DND-41 (cell line): ENCODE results near the gene MYLK4.

Source experiments
- ATAC-seq: fragments of 200-7000 bp; cut with Tn5 transposase; 3 replicates; pipeline ENCODE4 v1.9.1; 2021; ENCODE audit warnings: low read depth; ENCODE audit not compliant: insufficient read depth
- DNase-seq: peaks from one replicate; pipeline ENCODE4 v3.0.0-alpha.2; 2020
- H2AFZ ChIP-seq: 2 replicates; pipeline ENCODE4 v1.6.0; 2012; ENCODE audit warnings: low read depth, low read length
- H3K27ac ChIP-seq: 2 replicates; pipeline ENCODE4 v1.5.1; 2012; ENCODE audit warnings: low read length, inconsistent platforms
- H3K27me3 ChIP-seq: fragments of 200-600 bp; sonication (generic); 2 replicates; pipeline ENCODE4 v1.6.0; 2012; ENCODE audit warnings: low read length, mild to moderate bottlenecking, inconsistent platforms; ENCODE audit not compliant: insufficient read depth, poor library complexity
- H3K36me3 ChIP-seq: 2 replicates; pipeline ENCODE4 v1.5.1; 2012; ENCODE audit warnings: low read length, inconsistent platforms; ENCODE audit not compliant: insufficient read depth
- H3K4me1 ChIP-seq: 2 replicates; pipeline ENCODE4 v1.5.1; 2012; ENCODE audit warnings: mild to moderate bottlenecking, low read length; ENCODE audit not compliant: insufficient read depth
- H3K4me2 ChIP-seq: 2 replicates; pipeline ENCODE4 v1.6.0; 2012; ENCODE audit warnings: mild to moderate bottlenecking, moderate library complexity, low read length, inconsistent platforms; ENCODE audit not compliant: insufficient read depth
- H3K4me3 ChIP-seq, 2 experiments: fragments of 200-600 bp in 1 of 2; shearing (Covaris generic) in 1 of 2; 2 replicates each; pipeline ENCODE4 v1.5.1; 2012 to 2016; ENCODE audit warnings: inconsistent platforms in 2 of 2, low read length in 2 of 2, mild to moderate bottlenecking in 2 of 2, low read depth in 1 of 2, moderate library complexity in 1 of 2
- H3K79me2 ChIP-seq: 2 replicates; pipeline ENCODE4 v1.6.0; 2012; ENCODE audit warnings: low read length, inconsistent platforms; ENCODE audit not compliant: insufficient read depth
- H3K9ac ChIP-seq: 2 replicates; pipeline ENCODE4 v1.6.0; 2012; ENCODE audit warnings: low read depth, mild to moderate bottlenecking, inconsistent platforms, low read length, moderate library complexity
- H3K9me3 ChIP-seq: 2 replicates; pipeline ENCODE4 v1.5.1; 2012; ENCODE audit warnings: low read length, moderate library complexity, mild to moderate bottlenecking, inconsistent platforms; ENCODE audit not compliant: insufficient read depth, severe bottlenecking
- H4K20me1 ChIP-seq: 2 replicates; pipeline ENCODE4 v1.6.0; 2012; ENCODE audit warnings: low read length; ENCODE audit not compliant: insufficient read depth
- EZH2 ChIP-seq: IDR thresholded peaks from 3 replicates; pipeline ENCODE4 v1.6.1; 2012; ENCODE audit warnings: borderline replicate concordance, low read depth, mild to moderate bottlenecking, moderate library complexity, low read length, inconsistent platforms; ENCODE audit not compliant: severe bottlenecking
- TF ChIP-seq, protein P1 (sequence below): IDR thresholded peaks from 2 replicates; pipeline ENCODE4 v1.5.1; 2012; ENCODE audit warnings: borderline replicate concordance, low read length, moderate library complexity, mild to moderate bottlenecking; ENCODE audit not compliant: poor library complexity, severe bottlenecking; ENCODE audit errors: extremely low read depth

The MYLK4 gene

DNA sequence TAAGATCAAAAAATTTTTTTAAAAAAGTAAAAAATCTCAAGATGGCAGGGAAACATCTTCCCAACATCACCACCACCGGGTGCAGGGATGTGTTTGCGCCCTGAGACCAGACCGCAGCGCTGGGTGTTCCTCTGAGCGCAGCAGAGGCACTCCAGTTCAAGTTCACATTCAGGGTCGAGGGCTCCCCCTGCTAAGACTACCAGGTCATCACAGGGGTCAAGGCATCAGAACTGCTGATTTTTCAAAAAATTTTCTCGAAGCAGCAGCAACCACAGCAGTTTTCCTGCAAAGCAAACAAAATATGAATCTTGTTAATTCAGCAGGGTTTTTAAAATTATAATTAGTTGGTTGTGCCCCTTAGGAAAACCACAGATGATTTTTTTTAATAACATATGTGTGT, 83.1 kb downstream of the MYLK4 start:
- no peaks in the 10 kb centered on the region for H3K36me3 ChIP-seq
- TF ChIP-seq, protein P1, sequence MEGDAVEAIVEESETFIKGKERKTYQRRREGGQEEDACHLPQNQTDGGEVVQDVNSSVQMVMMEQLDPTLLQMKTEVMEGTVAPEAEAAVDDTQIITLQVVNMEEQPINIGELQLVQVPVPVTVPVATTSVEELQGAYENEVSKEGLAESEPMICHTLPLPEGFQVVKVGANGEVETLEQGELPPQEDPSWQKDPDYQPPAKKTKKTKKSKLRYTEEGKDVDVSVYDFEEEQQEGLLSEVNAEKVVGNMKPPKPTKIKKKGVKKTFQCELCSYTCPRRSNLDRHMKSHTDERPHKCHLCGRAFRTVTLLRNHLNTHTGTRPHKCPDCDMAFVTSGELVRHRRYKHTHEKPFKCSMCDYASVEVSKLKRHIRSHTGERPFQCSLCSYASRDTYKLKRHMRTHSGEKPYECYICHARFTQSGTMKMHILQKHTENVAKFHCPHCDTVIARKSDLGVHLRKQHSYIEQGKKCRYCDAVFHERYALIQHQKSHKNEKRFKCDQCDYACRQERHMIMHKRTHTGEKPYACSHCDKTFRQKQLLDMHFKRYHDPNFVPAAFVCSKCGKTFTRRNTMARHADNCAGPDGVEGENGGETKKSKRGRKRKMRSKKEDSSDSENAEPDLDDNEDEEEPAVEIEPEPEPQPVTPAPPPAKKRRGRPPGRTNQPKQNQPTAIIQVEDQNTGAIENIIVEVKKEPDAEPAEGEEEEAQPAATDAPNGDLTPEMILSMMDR: no peak
- TF ChIP-seq EZH2: no peak
- ATAC-seq (no peak), DNase-seq (no peak)
- no peaks in the 10 kb centered on the region for H3K79me2 ChIP-seq
- no peaks in the 10 kb centered on the region for H3K4me1 ChIP-seq
- H2AFZ ChIP-seq: no peak overlapping the region
- no peaks in the 10 kb centered on the region for H3K27me3 ChIP-seq
- no peak overlapping the region for H3K4me2 ChIP-seq
- H3K9me3 ChIP-seq: no peaks in the 10 kb centered on the region
- H3K4me3 ChIP-seq: no peak overlapping the region
- H4K20me1 ChIP-seq: no peaks in the 10 kb centered on the region
- H3K27ac ChIP-seq: no peak overlapping the region
- H3K9ac ChIP-seq: no peak overlapping the region

DNA sequence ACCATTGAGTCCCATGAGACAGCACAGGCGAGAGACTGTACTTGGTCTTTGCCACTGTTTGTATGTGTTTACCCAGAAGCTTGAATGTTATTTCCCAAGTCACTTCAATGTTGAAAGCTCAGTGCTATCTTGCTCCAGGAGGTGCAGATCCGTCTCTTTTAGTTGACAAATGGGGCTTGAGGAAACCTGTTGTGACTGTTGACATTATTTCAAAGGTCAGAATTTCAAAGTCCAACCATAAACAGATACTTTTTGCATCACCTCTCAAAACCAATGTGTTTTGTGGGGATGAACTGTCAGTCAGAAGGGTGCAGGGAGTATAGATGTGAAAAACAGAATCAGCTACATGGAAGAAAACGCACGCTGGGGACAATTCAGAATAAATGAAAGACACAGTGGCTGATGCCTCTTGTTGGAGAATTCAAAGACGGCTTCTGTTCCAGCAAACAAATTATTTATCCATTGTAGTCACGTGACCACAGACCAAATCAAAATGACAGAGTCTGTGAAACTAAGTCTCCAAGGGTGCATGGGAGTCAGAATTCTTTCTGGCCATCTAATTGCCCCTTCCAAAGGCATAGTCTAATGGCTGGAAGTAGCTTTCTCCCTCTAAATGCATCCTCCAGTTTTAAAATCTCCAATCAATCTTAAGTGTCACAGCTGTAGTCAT, 83.7 kb downstream of the MYLK4 start:
- no peaks in the 10 kb centered on the region for H3K4me1 ChIP-seq

DNA sequence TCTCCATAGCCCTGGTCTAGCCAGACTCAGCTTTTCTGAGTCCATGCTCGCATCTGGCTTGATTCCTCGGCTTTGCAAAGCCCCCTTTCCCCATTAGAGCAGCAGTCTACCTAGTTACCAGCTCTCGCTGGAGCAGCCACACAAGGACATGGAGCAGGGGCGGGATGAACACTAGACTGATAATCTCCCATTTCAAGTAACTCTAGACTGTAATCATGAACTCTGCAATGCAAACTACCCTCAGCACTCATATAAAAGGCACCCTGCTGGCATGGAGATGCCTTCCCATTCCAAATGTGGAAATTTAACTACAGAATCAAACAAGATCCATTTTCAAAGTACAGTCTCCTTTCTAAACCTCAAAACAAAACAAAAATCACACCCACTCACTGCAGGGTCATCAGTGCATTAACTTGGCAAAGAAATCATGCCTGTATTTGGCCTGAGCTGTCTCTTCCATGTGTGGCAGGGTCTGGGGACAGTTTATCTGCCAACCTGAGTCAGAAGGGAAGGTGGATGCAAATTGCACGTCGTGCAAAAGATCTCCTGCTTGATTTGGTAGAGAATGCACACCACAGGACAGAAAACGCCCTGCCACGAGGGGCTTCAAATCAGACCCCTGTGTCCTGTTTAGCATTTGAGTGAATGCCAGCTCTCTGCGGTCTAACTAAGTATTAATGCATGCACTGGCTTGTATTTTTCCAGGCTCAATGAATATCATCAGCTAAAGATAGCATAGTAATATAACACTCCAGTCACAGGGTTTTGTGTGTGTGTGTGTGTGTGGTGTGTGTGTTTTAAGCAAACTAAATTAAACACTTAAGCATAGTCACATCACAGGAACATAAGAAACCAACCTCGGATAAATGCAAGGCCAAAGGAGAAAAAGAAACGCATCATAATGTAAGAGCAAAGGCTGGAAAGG, 85.3 kb downstream of the MYLK4 start:
- no peak overlapping the region for H3K27ac ChIP-seq
- no peaks in the 10 kb centered on the region for H4K20me1 ChIP-seq
- no peak overlapping the region for H2AFZ ChIP-seq
- no peaks in the 10 kb centered on the region for H3K79me2 ChIP-seq
- no peaks in the 10 kb centered on the region for H3K4me1 ChIP-seq
- H3K4me2 ChIP-seq: no peak overlapping the region
- no peaks in the 10 kb centered on the region for H3K36me3 ChIP-seq
- no peak overlapping the region for H3K4me3 ChIP-seq
- DNase-seq (no peak), ATAC-seq (no peak)
- TF ChIP-seq, protein P1: no peak
- no peak for TF ChIP-seq EZH2
- no peaks in the 10 kb centered on the region for H3K9me3 ChIP-seq
- no peak overlapping the region for H3K9ac ChIP-seq
- no peaks in the 10 kb centered on the region for H3K27me3 ChIP-seq

More for the DNA sequence above, 83.7 kb downstream of the MYLK4 start:
- no peaks in the 10 kb centered on the region for H3K9me3 ChIP-seq
- no peak overlapping the region for H2AFZ ChIP-seq
- H3K36me3 ChIP-seq: no peaks in the 10 kb centered on the region
- no peaks in the 10 kb centered on the region for H3K79me2 ChIP-seq
- no peak overlapping the region for H3K4me2 ChIP-seq
- no peak overlapping the region for H3K27ac ChIP-seq
- H4K20me1 ChIP-seq: no peaks in the 10 kb centered on the region
- no peak overlapping the region for H3K4me3 ChIP-seq
- TF ChIP-seq EZH2: no peak
- TF ChIP-seq, protein P1: no peak
- DNase-seq (no peak), ATAC-seq (no peak)
- H3K9ac ChIP-seq: no peak overlapping the region
- no peaks in the 10 kb centered on the region for H3K27me3 ChIP-seq
